Activated CD8-positive, alpha-beta T cell treated with anti-CD3 and anti-CD28 coated beads, Interleukin-2, amount 10 ng/mL, durations not matched to agents 7 days and 5 days (primary cell): ENCODE measurements around the gene SAMD14. TPM values are rescaled to one million over a fixed set of nuclear protein-coding genes. Genes with fewer than 3 reads are reported as not detected.
A peak's percentile ranks its signal among the peaks of the same experiment; 100 is the strongest.

Source experiments
- ATAC-seq: fragments of 150-1000 bp; cut with Tn5 transposase; one replicate; pipeline ENCODE4 v1.10.0; 2021; ENCODE audit warnings: moderate library complexity
- CTCF ChIA-PET: fragments of 350-600 bp; sonication (Branson Sonifier 250); formaldehyde crosslinking; loops from one replicate; lab custom pipeline; 2021; ENCODE audit warnings: antibody characterized with exemption; lab: Charles Lee
- POLR2A ChIA-PET: fragments of 350-600 bp; sonication (Branson Sonifier 250); formaldehyde crosslinking; loops from one replicate; lab custom pipeline; 2021; ENCODE audit warnings: antibody characterized with exemption; lab: Charles Lee
- DNase-seq: peaks from one replicate; pipeline ENCODE4 v3.0.0-alpha.2; 2020
- H3K27ac Mint-ChIP-seq: one replicate; pipeline ENCODE4 v1.8.0; 2021; ENCODE audit warnings: mild to moderate bottlenecking, mixed read lengths
- H3K27me3 Mint-ChIP-seq: one replicate; pipeline ENCODE4 v1.8.0; 2021; ENCODE audit warnings: low read depth, mixed read lengths
- H3K36me3 Mint-ChIP-seq: one replicate; pipeline ENCODE4 v1.8.0; 2021; ENCODE audit warnings: low read depth, mixed read lengths
- H3K4me1 Mint-ChIP-seq: one replicate; pipeline ENCODE4 v1.8.0; 2021; ENCODE audit warnings: low read depth, mixed read lengths
- H3K4me3 Mint-ChIP-seq: one replicate; pipeline ENCODE4 v1.8.0; 2021; ENCODE audit warnings: mild to moderate bottlenecking, mixed read lengths
- H3K9me3 Mint-ChIP-seq: one replicate; pipeline ENCODE4 v1.8.0; 2022; ENCODE audit warnings: mixed read lengths; ENCODE audit not compliant: insufficient read depth
- total RNA-seq, 2 experiments: library from RNA; stranded (reverse); gene quantifications; one replicate each; pipeline ENCODE4 v1.2.3, GENCODE V29; 2021

The SAMD14 gene
- total RNA-seq, 2 experiments from 2014 or later = 0.50 to 0.55 TPM

DNA sequence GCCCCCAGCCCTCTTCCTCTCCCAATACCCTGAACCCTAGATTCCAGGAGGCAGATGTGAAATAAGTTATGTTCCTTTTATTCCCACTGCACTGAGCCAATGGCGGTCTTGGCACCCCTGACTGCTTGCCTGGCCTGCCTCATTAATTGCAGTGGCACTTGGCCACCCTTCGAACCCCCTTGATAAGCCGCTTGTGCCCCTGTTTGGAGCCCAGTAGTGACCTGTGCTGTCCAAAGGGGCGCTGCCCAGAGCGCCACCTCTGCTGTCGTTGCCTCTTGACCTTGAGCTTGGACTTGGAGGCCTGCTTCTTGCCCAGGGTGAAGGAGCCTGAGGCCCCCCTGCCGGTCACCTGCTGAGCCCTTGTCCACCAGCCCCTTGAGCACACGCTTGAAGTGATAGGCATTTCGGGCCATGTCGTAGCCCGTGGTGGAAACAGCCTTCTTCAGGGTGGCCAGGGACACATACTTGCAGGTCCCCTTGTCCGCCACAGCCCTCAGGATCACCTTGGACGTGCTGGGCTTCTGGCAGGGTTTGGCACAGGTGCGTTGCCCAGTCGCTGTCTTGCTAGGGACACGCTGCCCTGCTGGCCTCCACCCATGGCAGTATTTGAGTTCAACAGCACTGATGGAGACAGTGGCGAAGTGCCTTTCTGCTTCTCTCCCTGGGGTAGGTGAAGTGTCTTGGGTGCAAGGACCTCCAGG is 41.6 kb upstream of the SAMD14 start:
- no peak for ATAC-seq
- ChIA-PET CTCF (interaction anchor here (2.7 to 3.9 kb wide), 3 partner anchors 10 to 29 kb away, joined by 22 to 75 read pairs (median 37); partner anchors contain the start of gene COL1A1), POLR2A (interaction anchor here (1.0 kb wide), 1 partner anchor 25 kb away, joined by 3 read pairs; no protein-coding TSS in a partner anchor)
- no peaks in the 10 kb centered on the region for H3K27me3 Mint-ChIP-seq
- DNase-seq = no peak
- no peak overlapping the region for H3K27ac Mint-ChIP-seq
- no peaks in the 10 kb centered on the region for H3K9me3 Mint-ChIP-seq
- peaks cover 17% of the 10 kb centered on the region for H3K4me1 Mint-ChIP-seq
- no peak overlapping the region for H3K4me3 Mint-ChIP-seq
- no peaks in the 10 kb centered on the region for H3K36me3 Mint-ChIP-seq

GRCh38 chr17:50170662-50171370 is 40.9 kb upstream of the SAMD14 start:
- no peak overlapping the region for H3K4me3 Mint-ChIP-seq
- POLR2A ChIA-PET = no interaction called here
- peak; percentile 48 for ATAC-seq
- peak; percentile 49 for DNase-seq
- CTCF ChIA-PET = interaction anchor here (1.5 to 3.9 kb wide), 7 partner anchors 10 to 126 kb away, joined by 6 to 75 read pairs (median 22); partner anchors contain the start of gene COL1A1
- H3K27ac Mint-ChIP-seq = no peak overlapping the region
- H3K4me1 Mint-ChIP-seq = peaks cover 17% of the 10 kb centered on the region
- H3K36me3 Mint-ChIP-seq = no peaks in the 10 kb centered on the region
- H3K9me3 Mint-ChIP-seq = no peaks in the 10 kb centered on the region
- no peaks in the 10 kb centered on the region for H3K27me3 Mint-ChIP-seq

DNA sequence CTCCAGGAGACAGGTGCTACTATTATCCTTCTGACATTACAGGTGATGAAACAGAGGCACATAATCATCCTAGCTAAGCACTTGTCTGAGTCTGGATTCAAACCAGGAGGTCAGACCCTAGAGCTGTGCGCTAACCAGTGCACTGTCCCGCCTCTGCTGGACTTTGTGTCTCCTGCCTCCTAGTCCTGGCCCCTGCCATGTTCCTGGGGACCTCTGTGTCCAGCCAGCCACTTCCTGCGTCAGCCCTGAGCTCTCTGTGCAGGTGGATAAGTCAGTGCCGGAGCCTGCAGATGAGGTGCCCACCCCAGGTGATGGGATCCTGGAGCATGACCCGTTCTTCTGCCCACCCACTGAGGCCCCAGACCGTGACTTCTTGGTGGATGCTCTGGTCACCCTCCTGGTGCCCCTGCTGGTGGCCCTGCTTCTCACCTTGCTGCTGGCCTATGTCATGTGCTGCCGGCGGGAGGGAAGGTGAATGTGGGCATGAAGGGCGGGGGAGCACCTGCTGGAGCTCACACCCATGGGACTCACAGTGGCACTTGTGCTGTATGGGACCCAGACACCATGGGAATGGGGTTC is 40.0 kb upstream of the SAMD14 start:
- Mint-ChIP-seq H3K4me1 (peaks cover 17% of the 10 kb centered on the region), H3K27me3 (no peaks in the 10 kb centered on the region), H3K4me3 (no peak overlapping the region), H3K36me3 (no peaks in the 10 kb centered on the region), H3K27ac (no peak overlapping the region), H3K9me3 (no peaks in the 10 kb centered on the region)
- no peak for ATAC-seq
- no peak for DNase-seq
- POLR2A ChIA-PET = interaction anchor here (0.9 to 1.7 kb wide), 4 partner anchors 20 to 75 kb away, joined by 3 to 5 read pairs (median 4); partner anchors contain the start of genes PDK2 and PPP1R9B
- CTCF ChIA-PET = interaction anchor here (0.6 to 3.9 kb wide), 53 partner anchors 8 to 376 kb away, joined by 3 to 75 read pairs (median 4); partner anchors contain the start of genes COL1A1, LRRC59, PPP1R9B and TMEM92

DNA sequence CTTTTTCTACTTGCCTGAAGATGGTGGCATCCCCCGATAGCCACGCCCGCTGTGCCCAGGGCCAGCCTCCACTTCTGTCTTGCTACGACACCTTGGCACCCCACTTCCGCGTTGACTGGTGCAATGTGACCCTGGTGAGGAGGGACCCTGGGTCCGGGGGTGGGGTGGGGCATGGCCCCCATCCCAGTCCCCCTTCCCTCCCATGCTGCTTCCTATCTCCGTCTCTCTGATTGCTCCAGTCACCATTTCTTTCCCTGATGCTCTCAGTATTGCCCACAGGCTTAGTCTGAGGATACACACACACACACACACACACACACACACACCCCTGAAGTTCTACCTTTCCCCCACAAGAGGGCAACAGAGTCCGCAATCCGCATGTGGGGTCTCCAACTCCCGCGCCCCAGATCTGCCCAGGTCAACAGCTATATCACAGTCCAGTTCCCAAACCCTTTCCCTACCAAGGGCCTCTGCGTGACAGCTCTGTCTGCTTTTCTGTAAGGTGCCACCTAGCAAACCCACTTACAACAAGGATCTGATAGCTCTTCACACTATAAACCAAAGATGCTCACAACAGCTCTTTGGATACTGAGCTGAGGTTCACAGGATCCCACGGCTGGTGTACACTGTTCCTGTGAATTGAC is 39.3 kb upstream of the SAMD14 start:
- peak; percentile 66 for DNase-seq

GRCh38 chr17:50168319-50168718 is 38.4 kb upstream of the SAMD14 start:
- Mint-ChIP-seq H3K4me1 (peaks cover 20% of the 10 kb centered on the region), H3K36me3 (no peaks in the 10 kb centered on the region), H3K27me3 (no peaks in the 10 kb centered on the region), H3K4me3 (no peak overlapping the region), H3K9me3 (no peaks in the 10 kb centered on the region), H3K27ac (no peak overlapping the region)
- no peak for ATAC-seq
- CTCF ChIA-PET = interaction anchor here (0.7 to 1.3 kb wide), 4 partner anchors 28 to 99 kb away, joined by 3 to 6 read pairs (median 3); no protein-coding TSS in a partner anchor
- DNase-seq = no peak
- POLR2A ChIA-PET = interaction anchor here (1.7 kb wide), 1 partner anchor 29 kb away, joined by 5 read pairs; no protein-coding TSS in a partner anchor

More for the DNA sequence above, 39.3 kb upstream of the SAMD14 start:
- peak; percentile 69 for ATAC-seq
- Mint-ChIP-seq H3K27me3 (no peaks in the 10 kb centered on the region), H3K9me3 (no peaks in the 10 kb centered on the region), H3K36me3 (no peaks in the 10 kb centered on the region), H3K27ac (peak overlapping the region; percentile 53), H3K4me3 (peak overlapping the region; percentile 7), H3K4me1 (peaks cover 17% of the 10 kb centered on the region)
- CTCF ChIA-PET = interaction anchor here (0.6 to 3.9 kb wide), 53 partner anchors 8 to 377 kb away, joined by 3 to 75 read pairs (median 4); partner anchors contain the start of genes COL1A1, LRRC59, PPP1R9B and TMEM92
- POLR2A ChIA-PET = interaction anchor here (0.5 to 1.7 kb wide), 5 partner anchors 19 to 204 kb away, joined by 3 to 5 read pairs (median 3); partner anchors contain the start of genes EME1, MRPL27, PDK2 and PPP1R9B

GRCh38 chr17:50167371-50167770 is 37.4 kb upstream of the SAMD14 start:
- Mint-ChIP-seq H3K27me3 (no peaks in the 10 kb centered on the region), H3K4me1 (peaks cover 24% of the 10 kb centered on the region), H3K4me3 (no peak overlapping the region), H3K36me3 (no peaks in the 10 kb centered on the region), H3K9me3 (no peaks in the 10 kb centered on the region), H3K27ac (no peak overlapping the region)
- no peak for DNase-seq
- CTCF ChIA-PET = interaction anchor here (0.8 to 1.3 kb wide), 3 partner anchors 29 to 228 kb away, joined by 3 to 6 read pairs (median 4); no protein-coding TSS in a partner anchor
- no peak for ATAC-seq
- POLR2A ChIA-PET = no interaction called here

GRCh38 chr17:50166518-50167181 is 36.7 kb upstream of the SAMD14 start:
- peaks cover 32% of the 10 kb centered on the region for H3K4me1 Mint-ChIP-seq
- H3K27me3 Mint-ChIP-seq = no peaks in the 10 kb centered on the region
- ChIA-PET CTCF (interaction anchor here (0.8 to 1.8 kb wide), 2 partner anchors 14 to 229 kb away, joined by 4 to 6 read pairs; no protein-coding TSS in a partner anchor), POLR2A (interaction anchor here (0.6 kb wide), 1 partner anchor 48 kb away, joined by 3 read pairs; no protein-coding TSS in a partner anchor)
- no peak overlapping the region for H3K27ac Mint-ChIP-seq
- DNase-seq = no peak
- no peaks in the 10 kb centered on the region for H3K36me3 Mint-ChIP-seq
- no peaks in the 10 kb centered on the region for H3K9me3 Mint-ChIP-seq
- H3K4me3 Mint-ChIP-seq = no peak overlapping the region
- ATAC-seq = no peak

DNA sequence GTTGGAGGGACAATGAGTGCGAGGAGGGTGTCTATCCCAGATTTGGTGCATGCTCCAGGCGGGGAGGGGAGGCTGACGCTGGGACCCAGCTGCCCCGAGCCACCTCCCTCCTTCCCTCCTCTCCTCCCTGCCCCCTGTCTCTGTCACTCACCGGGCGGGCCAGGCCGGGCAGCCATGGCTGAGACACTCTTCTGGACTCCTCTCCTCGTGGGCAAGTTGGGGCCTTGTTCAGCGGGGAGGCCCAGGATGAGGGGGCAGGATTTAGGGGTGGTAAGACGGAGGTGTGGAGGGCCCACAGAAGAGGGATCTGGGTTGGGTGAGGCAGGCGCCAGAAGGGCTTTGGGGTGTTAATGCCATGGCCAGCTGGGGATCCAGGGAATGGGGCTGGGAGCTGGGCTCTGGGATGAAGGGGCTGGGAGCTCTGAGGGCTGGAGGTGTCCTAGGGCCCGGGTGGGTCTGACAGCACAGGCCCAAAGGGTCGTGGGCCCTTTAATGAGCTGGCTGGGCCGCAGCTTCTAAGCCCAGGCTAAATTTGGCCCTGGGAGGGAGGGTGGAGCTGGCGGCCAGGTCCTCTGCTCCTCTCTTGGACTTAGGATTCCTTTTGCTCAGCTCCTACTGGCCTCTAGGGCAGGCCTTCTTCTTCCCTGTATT is 36.0 kb upstream of the SAMD14 start, which contains the start of gene SGCA:
TSS of gene SGCA (plus strand) at position 139 of the 651 bp plus-strand sequence. CDS start at position 175, 36 bp downstream.
- Mint-ChIP-seq H3K4me3 (no peak within 1 kb of the TSS), H3K27me3 (no peaks in the 10 kb centered on the region), H3K27ac (peak within 1 kb of the TSS; percentile 27), H3K4me1 (peaks cover 34% of the 10 kb centered on the region), H3K36me3 (no peaks in the 10 kb centered on the region), H3K9me3 (no peaks in the 10 kb centered on the region)
- DNase-seq (no peak), ATAC-seq (no peak)
- POLR2A ChIA-PET = interaction anchor here (0.6 kb wide), 1 partner anchor 48 kb away, joined by 3 read pairs; no protein-coding TSS in a partner anchor
- CTCF ChIA-PET = interaction anchor here (0.7 to 1.8 kb wide), 4 partner anchors 14 to 36 kb away, joined by 3 to 6 read pairs (median 4); partner anchors contain the start of gene COL1A1

- DNase-seq (no peak), ATAC-seq (no peak)
- Mint-ChIP-seq H3K27me3 (no peaks in the 10 kb centered on the region), H3K27ac (peak overlapping the region; percentile 27), H3K9me3 (no peaks in the 10 kb centered on the region), H3K4me3 (no peak overlapping the region), H3K36me3 (no peaks in the 10 kb centered on the region), H3K4me1 (peaks cover 37% of the 10 kb centered on the region)
- ChIA-PET POLR2A (no interaction called here), CTCF (interaction anchor here (0.6 to 1.8 kb wide), 5 partner anchors 13 to 36 kb away, joined by 3 to 6 read pairs (median 3); partner anchors contain the start of gene COL1A1)
Measured at GRCh38 chr17:50165466-50165865, 35.5 kb upstream of the SAMD14 start.

DNA sequence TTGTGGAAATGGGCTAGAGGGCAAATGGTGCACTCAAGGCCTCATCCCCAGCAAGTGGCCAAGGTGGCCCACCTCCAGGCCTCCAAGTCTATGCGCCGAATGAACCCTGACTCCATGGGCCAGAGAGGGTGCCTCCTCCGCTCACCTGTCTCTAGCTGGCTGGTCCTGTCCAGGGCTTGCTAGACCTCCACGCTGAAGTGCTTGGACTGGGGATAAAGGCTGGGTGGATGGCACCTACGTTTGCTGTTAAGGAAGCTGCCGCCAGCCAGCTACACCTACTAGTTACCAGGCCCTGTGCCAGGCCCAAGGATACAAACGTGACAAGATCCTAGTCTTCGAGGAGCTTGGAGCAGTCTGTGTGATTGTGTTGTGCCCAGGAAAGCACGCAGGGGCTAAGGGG is 35.1 kb upstream of the SAMD14 start:
- Mint-ChIP-seq H3K27me3 (peaks cover 2% of the 10 kb centered on the region), H3K27ac (no peak overlapping the region), H3K4me3 (no peak overlapping the region), H3K9me3 (no peaks in the 10 kb centered on the region), H3K4me1 (peaks cover 38% of the 10 kb centered on the region), H3K36me3 (no peaks in the 10 kb centered on the region)
- CTCF ChIA-PET = interaction anchor here (0.6 to 1.8 kb wide), 5 partner anchors 13 to 36 kb away, joined by 3 to 6 read pairs (median 3); partner anchors contain the start of gene COL1A1
- ATAC-seq = no peak
- no peak for DNase-seq
- POLR2A ChIA-PET = no interaction called here
